ENCODE results near the gene TXNDC2. TPM values are rescaled to one million over a fixed set of nuclear protein-coding genes. Genes with fewer than 3 reads are reported as not detected.

The TXNDC2 gene
- total and polyA plus RNA-seq, 2 of the 4 experiments (the other 2 are of a cell fraction), result 0.18 TPM; not detected in 1

DNA sequence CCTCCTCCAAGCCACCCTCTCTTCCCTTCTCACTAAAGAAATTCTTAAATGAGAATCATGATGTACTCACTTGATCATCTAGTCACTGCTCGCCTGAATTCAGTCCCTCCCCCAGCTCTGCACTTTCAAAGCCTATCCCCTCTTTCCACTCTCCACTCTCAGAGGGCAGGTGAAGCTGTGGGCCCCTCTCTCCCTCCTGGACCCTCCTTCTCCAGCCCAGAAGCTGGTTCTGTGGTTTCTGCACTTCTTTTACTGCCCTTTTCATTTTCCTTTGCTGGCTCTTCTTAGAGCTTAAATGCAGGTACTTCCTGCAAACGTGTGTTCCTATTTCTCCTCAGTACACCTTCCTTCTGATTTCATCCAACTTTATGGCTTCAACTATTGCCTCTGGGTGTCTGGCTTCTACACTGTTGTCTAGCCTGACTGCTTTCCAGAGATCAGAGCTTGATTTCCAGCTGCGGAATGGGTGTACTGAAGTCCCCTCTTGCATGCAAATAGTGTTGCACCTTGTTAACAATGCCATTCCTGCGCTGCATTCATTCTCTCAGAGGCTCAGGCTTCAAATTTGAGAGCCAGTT is 15.3 kb upstream of the TXNDC2 start:
- ChIA-PET POLR2A (ENCODE audit: unreplicated experiment) (interaction anchor here (1.3 kb wide), 1 partner anchor 43 kb away, joined by 5 read pairs; the partner anchor contains the start of gene VAPA), CTCF (no interaction called here)
- intact Hi-C loops (cut with micrococcal nuclease), result loop anchor here (10.0 kb wide), 1 partner anchor 64 kb away; no protein-coding TSS in a partner anchor
- H3K14ac ChIP-seq (replicated peaks; ENCODE audit: low read depth, low read length), result peak overlapping the region; percentile 64
- H2BK15ac ChIP-seq (ENCODE audit: low read depth, low read length), result peak overlapping the region; percentile 53; the same call in 1 of the 3 replicates
- H2AK9ac ChIP-seq (replicated peaks; ENCODE audit: low read depth, low read length, poor library complexity), result no peak overlapping the region
- ATAC-seq (ENCODE audit: low read depth) (peak; percentile 27; the same call in 1 of the 2 replicates), DNase-seq (no peak)
- peak overlapping the region; percentile 71 for H4K91ac ChIP-seq (ENCODE audit: insufficient read depth, low read depth, low read length)
- H2BK120ac ChIP-seq (ENCODE audit: low read depth, low read length), result peak overlapping the region; percentile 94
- peak overlapping the region; percentile 93 for H4K5ac ChIP-seq (ENCODE audit: low read depth, low read length)
- H3K27me3 ChIP-seq (ENCODE audit: control insufficient read depth, insufficient read depth, low read length), result no peaks in the 10 kb centered on the region
- H4K8ac ChIP-seq (ENCODE audit: low read depth in 2 of 2, low read length in 2 of 2), result peak overlapping the region in 1 of 2 experiments; percentile 93; a peak in 2 of 4 replicates
- H3K36me3 ChIP-seq (ENCODE audit: control insufficient read depth, insufficient read depth, low read length), result no peaks in the 10 kb centered on the region
- no peak overlapping the region for H3K4me2 ChIP-seq (ENCODE audit: low read depth, low read length)
- peak overlapping the region; percentile 95 for H2BK20ac ChIP-seq (ENCODE audit: low read depth, low read length)
- H2AFZ ChIP-seq (replicated peaks; ENCODE audit: low read length, poor library complexity), result peak overlapping the region; percentile 85
- no peak for TF ChIP-seq MAZ (IDR thresholded peaks at IDR 0.05; ENCODE audit: borderline replicate concordance, low read depth, low read length)
- no peak for TF ChIP-seq BHLHE40 (IDR thresholded peaks at IDR 0.05; ENCODE audit: low read depth, low read length)
- no peak for TF ChIP-seq SMC3 (IDR thresholded peaks at IDR 0.05; ENCODE audit: low read depth, low read length)
- TF ChIP-seq MAFK (IDR thresholded peaks at IDR 0.05; ENCODE audit: low read depth, low read length), result no peak
- TF ChIP-seq, protein P1, sequence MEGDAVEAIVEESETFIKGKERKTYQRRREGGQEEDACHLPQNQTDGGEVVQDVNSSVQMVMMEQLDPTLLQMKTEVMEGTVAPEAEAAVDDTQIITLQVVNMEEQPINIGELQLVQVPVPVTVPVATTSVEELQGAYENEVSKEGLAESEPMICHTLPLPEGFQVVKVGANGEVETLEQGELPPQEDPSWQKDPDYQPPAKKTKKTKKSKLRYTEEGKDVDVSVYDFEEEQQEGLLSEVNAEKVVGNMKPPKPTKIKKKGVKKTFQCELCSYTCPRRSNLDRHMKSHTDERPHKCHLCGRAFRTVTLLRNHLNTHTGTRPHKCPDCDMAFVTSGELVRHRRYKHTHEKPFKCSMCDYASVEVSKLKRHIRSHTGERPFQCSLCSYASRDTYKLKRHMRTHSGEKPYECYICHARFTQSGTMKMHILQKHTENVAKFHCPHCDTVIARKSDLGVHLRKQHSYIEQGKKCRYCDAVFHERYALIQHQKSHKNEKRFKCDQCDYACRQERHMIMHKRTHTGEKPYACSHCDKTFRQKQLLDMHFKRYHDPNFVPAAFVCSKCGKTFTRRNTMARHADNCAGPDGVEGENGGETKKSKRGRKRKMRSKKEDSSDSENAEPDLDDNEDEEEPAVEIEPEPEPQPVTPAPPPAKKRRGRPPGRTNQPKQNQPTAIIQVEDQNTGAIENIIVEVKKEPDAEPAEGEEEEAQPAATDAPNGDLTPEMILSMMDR (conservative IDR thresholded peaks at IDR 0.05; ENCODE audit: low read depth, low read length), result no peak
- TF ChIP-seq RAD21 (IDR thresholded peaks at IDR 0.05; ENCODE audit: low read length), result no peak
- TF ChIP-seq CHD1 (IDR thresholded peaks at IDR 0.05; ENCODE audit: low read depth, low read length), result no peak
- TF ChIP-seq FOS (IDR thresholded peaks at IDR 0.05; ENCODE audit: low read depth, low read length), result no peak
- no peak for TF ChIP-seq CEBPB (IDR thresholded peaks at IDR 0.05; ENCODE audit: low read depth, low read length)
- TF ChIP-seq, protein P2, sequence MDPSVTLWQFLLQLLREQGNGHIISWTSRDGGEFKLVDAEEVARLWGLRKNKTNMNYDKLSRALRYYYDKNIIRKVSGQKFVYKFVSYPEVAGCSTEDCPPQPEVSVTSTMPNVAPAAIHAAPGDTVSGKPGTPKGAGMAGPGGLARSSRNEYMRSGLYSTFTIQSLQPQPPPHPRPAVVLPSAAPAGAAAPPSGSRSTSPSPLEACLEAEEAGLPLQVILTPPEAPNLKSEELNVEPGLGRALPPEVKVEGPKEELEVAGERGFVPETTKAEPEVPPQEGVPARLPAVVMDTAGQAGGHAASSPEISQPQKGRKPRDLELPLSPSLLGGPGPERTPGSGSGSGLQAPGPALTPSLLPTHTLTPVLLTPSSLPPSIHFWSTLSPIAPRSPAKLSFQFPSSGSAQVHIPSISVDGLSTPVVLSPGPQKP (IDR thresholded peaks at IDR 0.05; ENCODE audit: borderline replicate concordance, low read depth, low read length), result no peak
- no peak for TF ChIP-seq POLR2A (IDR thresholded peaks at IDR 0.05; ENCODE audit: low read depth, low read length)
- TF ChIP-seq RCOR1 (IDR thresholded peaks at IDR 0.05; ENCODE audit: insufficient replicate concordance, low read length), result no peak
- peak overlapping the region; percentile 93 for H3K23ac ChIP-seq (ENCODE audit: low read depth, low read length)
- H4K20me1 ChIP-seq (ENCODE audit: insufficient read depth, low read length), result no peaks in the 10 kb centered on the region
- H3K27ac ChIP-seq (ENCODE audit: insufficient read depth, low read length), result peak overlapping the region; percentile 11; the same call in 1 of the 2 replicates
- H3K18ac ChIP-seq (ENCODE audit: low read depth, low read length), result peak overlapping the region; percentile 55
- no TSS peak for BruUV-seq (replicated peaks)
- no peak overlapping the region for H3K56ac ChIP-seq (ENCODE audit: extremely low read depth, insufficient read depth, low read length)
- no peak overlapping the region for H3K4me3 ChIP-seq (ENCODE audit: insufficient read depth, low read depth, low read length)
- in situ Hi-C loops (cut with MboI; ENCODE audit: low sequenced_read_pairs), result no loop called here
- dilution Hi-C loops (cut with HindIII; ENCODE audit: low sequenced_read_pairs, unreplicated experiment), result no loop called here
- peak overlapping the region; percentile 88 for H3K4ac ChIP-seq (ENCODE audit: low read depth, low read length)
- H3K9me3 ChIP-seq (ENCODE audit: control insufficient read depth, insufficient read depth, low read length), result peaks cover 11% of the 10 kb centered on the region; the same call in 1 of the 2 replicates
- H2AK5ac ChIP-seq (ENCODE audit: low read depth, low read length), result peak overlapping the region; percentile 7; the same call in 1 of the 2 replicates
- no peaks in the 10 kb centered on the region for H3K79me1 ChIP-seq (ENCODE audit: low read depth in 1 of 2, low read length in 2 of 2)
- peaks cover 15% of the 10 kb centered on the region for H3K4me1 ChIP-seq (ENCODE audit: control insufficient read depth, insufficient read depth, low read length)
- H3K9ac ChIP-seq (ENCODE audit: low read depth, low read length), result no peak overlapping the region
- 75% methylated on average over 1 of the region's 4 CpGs; no CpG with 5 or more reads in 1 of the 2 experiments for WGBS, 2 experiments (ENCODE audit: extremely low coverage in 2 of 2, insufficient read length in 1 of 2)
- no peak overlapping the region for H2BK5ac ChIP-seq (ENCODE audit: low read depth, low read length, poor library complexity, severe bottlenecking)
- peaks cover 10% of the 10 kb centered on the region for H3K9me1 ChIP-seq (ENCODE audit: insufficient read depth, low read length)
